ENCODE measurements around the gene KIFC3.

Gene KIFC3

DNA sequence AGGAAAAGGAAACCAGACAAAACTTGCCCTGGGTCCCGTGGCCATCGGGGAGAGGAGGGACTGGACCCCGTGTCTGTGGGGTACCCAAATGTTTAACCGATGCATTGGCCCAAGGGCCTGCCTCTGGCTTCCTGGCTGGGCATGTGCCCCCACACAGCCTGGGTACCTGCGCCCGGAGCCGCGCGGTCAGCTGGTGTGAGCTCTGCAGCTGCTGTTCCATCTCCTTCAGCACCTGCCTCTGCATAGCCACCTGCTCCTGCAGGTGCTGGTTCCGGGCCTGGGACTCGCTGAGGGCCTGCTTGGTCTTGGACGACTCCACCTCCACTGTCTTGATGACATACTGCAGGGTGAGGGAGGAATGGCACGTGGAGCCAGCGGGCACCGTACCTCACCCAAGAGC lies 31.9 kb downstream of the KIFC3 start:
- Histone ChIP-seq H3K27ac (ENCODE audit: low read depth, low read length) (no peak overlapping the region), H3K79me2 (ENCODE audit: control insufficient read depth, low read length) (no peaks in the 10 kb centered on the region), H3K9me2 (replicated peaks; ENCODE audit: control insufficient read depth, low read length) (no peaks in the 10 kb centered on the region), H3F3A (ENCODE audit: control insufficient read depth, insufficient read depth) (no peaks in the 10 kb centered on the region), H3K36me3 (ENCODE audit: control insufficient read depth, low read length) (no peaks in the 10 kb centered on the region), H3K4me3 (ENCODE audit: low read length) (no peak overlapping the region), H3K4me2 (ENCODE audit: low read length) (no peak overlapping the region), H3K9me3 (ENCODE audit: control insufficient read depth, insufficient read depth, low read length) (no peaks in the 10 kb centered on the region), H4K20me1 (ENCODE audit: control insufficient read depth, insufficient read depth, low read depth, low read length) (no peaks in the 10 kb centered on the region), H3K27me3 (ENCODE audit: control insufficient read depth, low read length) (no peaks in the 10 kb centered on the region), H3K4me1 (ENCODE audit: control insufficient read depth, low read length) (peaks cover 1% of the 10 kb centered on the region; the same call in 1 of the 2 replicates)
- TF ChIP-seq, protein P1, sequence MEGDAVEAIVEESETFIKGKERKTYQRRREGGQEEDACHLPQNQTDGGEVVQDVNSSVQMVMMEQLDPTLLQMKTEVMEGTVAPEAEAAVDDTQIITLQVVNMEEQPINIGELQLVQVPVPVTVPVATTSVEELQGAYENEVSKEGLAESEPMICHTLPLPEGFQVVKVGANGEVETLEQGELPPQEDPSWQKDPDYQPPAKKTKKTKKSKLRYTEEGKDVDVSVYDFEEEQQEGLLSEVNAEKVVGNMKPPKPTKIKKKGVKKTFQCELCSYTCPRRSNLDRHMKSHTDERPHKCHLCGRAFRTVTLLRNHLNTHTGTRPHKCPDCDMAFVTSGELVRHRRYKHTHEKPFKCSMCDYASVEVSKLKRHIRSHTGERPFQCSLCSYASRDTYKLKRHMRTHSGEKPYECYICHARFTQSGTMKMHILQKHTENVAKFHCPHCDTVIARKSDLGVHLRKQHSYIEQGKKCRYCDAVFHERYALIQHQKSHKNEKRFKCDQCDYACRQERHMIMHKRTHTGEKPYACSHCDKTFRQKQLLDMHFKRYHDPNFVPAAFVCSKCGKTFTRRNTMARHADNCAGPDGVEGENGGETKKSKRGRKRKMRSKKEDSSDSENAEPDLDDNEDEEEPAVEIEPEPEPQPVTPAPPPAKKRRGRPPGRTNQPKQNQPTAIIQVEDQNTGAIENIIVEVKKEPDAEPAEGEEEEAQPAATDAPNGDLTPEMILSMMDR (IDR thresholded peaks at IDR 0.05; ENCODE audit: low read depth, low read length, poor library complexity, severe bottlenecking) = no peak
- no peak for TF ChIP-seq EZH2phosphoT487 (IDR thresholded peaks at IDR 0.05; ENCODE audit: borderline replicate concordance, low read length)

DNA sequence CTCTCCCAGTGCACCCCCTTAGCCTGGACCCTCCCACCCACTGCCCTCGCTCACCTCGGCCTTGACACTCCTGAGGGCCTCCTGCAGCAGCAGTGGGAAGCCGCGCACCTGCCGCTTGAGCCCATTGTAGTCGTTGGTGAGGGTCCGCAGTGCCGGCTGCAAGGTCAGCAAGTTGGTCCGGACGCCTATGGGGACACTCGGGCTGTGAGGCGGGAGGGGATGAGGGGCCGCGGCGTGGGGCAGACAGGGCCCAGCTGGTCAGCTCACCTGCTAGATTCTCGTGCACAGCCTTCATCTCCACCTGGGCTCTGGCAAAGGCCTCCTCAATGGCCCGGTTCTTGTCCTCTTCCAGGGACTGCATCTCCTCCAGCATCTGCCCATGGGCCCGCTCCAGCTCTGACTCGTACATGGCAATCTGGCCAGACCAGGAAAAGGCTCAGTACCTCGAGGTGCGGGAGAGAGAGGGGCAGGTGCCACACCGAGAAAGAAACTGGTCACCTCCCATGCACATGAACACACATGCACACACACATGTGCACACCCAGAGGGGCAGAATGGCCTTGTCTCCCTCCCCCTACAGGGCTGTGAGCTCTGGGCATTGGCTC lies 32.6 kb downstream of the KIFC3 start:
- H3K4me3 ChIP-seq (ENCODE audit: low read length) = no peak overlapping the region
- H3K27me3 ChIP-seq (ENCODE audit: control insufficient read depth, low read length) = no peaks in the 10 kb centered on the region
- H3K27ac ChIP-seq (ENCODE audit: low read depth, low read length) = no peak overlapping the region
- no peaks in the 10 kb centered on the region for H3K36me3 ChIP-seq (ENCODE audit: control insufficient read depth, low read length)
- H4K20me1 ChIP-seq (ENCODE audit: control insufficient read depth, insufficient read depth, low read depth, low read length) = no peaks in the 10 kb centered on the region
- peaks cover 6% of the 10 kb centered on the region; the same call in 1 of the 2 replicates for H3K4me1 ChIP-seq (ENCODE audit: control insufficient read depth, low read length)
- H3K4me2 ChIP-seq (ENCODE audit: low read length) = no peak overlapping the region
- no peaks in the 10 kb centered on the region for H3K9me2 ChIP-seq (replicated peaks; ENCODE audit: control insufficient read depth, low read length)
- no peaks in the 10 kb centered on the region for H3K9me3 ChIP-seq (ENCODE audit: control insufficient read depth, insufficient read depth, low read length)
- TF ChIP-seq EZH2phosphoT487 (IDR thresholded peaks at IDR 0.05; ENCODE audit: borderline replicate concordance, low read length) = no peak
- TF ChIP-seq, protein P1 (IDR thresholded peaks at IDR 0.05; ENCODE audit: low read depth, low read length, poor library complexity, severe bottlenecking) = no peak
- no peaks in the 10 kb centered on the region for H3K79me2 ChIP-seq (ENCODE audit: control insufficient read depth, low read length)
- no peaks in the 10 kb centered on the region for H3F3A ChIP-seq (ENCODE audit: control insufficient read depth, insufficient read depth)

DNA sequence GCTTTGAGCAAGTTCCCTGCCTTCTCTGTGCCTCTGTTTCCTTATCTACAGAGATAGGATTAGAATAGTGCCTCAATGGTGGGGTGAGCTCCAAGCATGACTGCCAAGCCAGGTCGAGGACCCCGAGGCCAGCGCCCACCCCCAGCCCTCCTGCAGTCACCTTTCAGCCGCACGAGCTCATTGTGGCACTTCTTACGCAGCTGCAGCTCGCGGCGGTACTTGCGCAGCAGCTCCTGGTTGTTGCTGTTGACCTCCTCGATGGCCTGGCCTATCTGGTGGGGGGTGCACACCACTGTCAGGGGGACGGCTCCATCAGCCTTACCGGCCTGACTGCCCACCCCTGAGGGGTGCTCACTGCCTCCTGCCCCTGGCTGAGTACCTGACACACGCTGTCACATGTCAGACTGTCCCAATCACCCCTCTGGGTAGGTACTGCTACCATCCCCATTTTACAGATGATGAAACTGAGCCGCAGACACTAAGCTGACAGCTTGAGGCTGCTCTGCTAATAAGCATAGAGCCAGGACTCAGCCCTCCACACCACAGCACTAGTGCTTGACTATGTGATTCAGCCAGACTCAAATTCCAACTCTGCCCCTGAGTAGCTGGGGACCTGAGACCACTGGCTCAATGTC lies 35.5 kb downstream of the KIFC3 start:
- Histone ChIP-seq H3F3A (ENCODE audit: control insufficient read depth, insufficient read depth) (no peaks in the 10 kb centered on the region), H3K4me1 (ENCODE audit: control insufficient read depth, low read length) (peaks cover 10% of the 10 kb centered on the region; the same call in 1 of the 2 replicates), H4K20me1 (ENCODE audit: control insufficient read depth, insufficient read depth, low read depth, low read length) (no peaks in the 10 kb centered on the region), H3K79me2 (ENCODE audit: control insufficient read depth, low read length) (no peaks in the 10 kb centered on the region), H3K27me3 (ENCODE audit: control insufficient read depth, low read length) (no peaks in the 10 kb centered on the region), H3K4me3 (ENCODE audit: low read length) (no peak overlapping the region), H3K9me2 (replicated peaks; ENCODE audit: control insufficient read depth, low read length) (no peaks in the 10 kb centered on the region), H3K36me3 (ENCODE audit: control insufficient read depth, low read length) (no peaks in the 10 kb centered on the region), H3K9me3 (ENCODE audit: control insufficient read depth, insufficient read depth, low read length) (no peaks in the 10 kb centered on the region), H3K27ac (ENCODE audit: low read depth, low read length) (no peak overlapping the region), H3K4me2 (ENCODE audit: low read length) (no peak overlapping the region)
- TF ChIP-seq, protein P1 (IDR thresholded peaks at IDR 0.05; ENCODE audit: low read depth, low read length, poor library complexity, severe bottlenecking) = no peak
- no peak for TF ChIP-seq EZH2phosphoT487 (IDR thresholded peaks at IDR 0.05; ENCODE audit: borderline replicate concordance, low read length)

Measured in DOHH2 (cell line).